ENCODE measurements around the gene PTPRM. TPM values are rescaled to one million over a fixed set of nuclear protein-coding genes. Genes with fewer than 3 reads are reported as not detected.

PTPRM gene
- total RNA-seq, 1 donor: 84.7 TPM

DNA sequence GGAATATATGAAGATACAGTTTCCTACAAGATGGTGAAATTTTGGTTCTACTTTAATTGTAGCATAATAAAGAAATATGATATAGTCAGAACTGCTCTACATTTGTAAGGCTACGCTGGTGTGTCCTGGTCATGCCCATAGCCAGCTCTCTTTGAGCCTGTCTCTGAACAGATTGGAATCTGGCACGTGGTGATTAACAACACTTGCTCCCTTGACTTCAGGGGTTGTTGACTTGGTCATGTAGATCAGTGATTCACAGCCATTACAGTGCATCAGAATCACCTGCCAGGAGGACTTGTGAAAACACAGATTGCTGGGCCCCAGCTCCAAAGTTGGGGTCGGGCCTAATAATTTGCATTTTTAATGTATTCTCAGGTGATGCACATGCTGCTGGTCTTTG lies 80.4 kb downstream of the PTPRM start:
- Histone ChIP-seq H4K20me1 (ENCODE audit: insufficient read depth, low read length) (peaks cover 2% of the 10 kb centered on the region), H3K79me2 (ENCODE audit: insufficient read depth, low read length) (peaks cover 11% of the 10 kb centered on the region), H3K4me3 (ENCODE audit: insufficient read depth, low read length) (no peak overlapping the region), H3K27ac (ENCODE audit: low read depth, low read length) (no peak overlapping the region), H3K27me3 (ENCODE audit: insufficient read depth, low read length) (no peaks in the 10 kb centered on the region), H3K4me1 (ENCODE audit: insufficient read depth, low read length) (no peaks in the 10 kb centered on the region), H3K9me3 (ENCODE audit: low read depth, low read length) (no peaks in the 10 kb centered on the region), H3K4me2 (ENCODE audit: insufficient read depth, low read length) (no peak overlapping the region), H3K36me3 (ENCODE audit: insufficient read depth, low read length) (no peaks in the 10 kb centered on the region), H2AFZ (ENCODE audit: low read length) (no peak overlapping the region)
- TF ChIP-seq, protein P1, sequence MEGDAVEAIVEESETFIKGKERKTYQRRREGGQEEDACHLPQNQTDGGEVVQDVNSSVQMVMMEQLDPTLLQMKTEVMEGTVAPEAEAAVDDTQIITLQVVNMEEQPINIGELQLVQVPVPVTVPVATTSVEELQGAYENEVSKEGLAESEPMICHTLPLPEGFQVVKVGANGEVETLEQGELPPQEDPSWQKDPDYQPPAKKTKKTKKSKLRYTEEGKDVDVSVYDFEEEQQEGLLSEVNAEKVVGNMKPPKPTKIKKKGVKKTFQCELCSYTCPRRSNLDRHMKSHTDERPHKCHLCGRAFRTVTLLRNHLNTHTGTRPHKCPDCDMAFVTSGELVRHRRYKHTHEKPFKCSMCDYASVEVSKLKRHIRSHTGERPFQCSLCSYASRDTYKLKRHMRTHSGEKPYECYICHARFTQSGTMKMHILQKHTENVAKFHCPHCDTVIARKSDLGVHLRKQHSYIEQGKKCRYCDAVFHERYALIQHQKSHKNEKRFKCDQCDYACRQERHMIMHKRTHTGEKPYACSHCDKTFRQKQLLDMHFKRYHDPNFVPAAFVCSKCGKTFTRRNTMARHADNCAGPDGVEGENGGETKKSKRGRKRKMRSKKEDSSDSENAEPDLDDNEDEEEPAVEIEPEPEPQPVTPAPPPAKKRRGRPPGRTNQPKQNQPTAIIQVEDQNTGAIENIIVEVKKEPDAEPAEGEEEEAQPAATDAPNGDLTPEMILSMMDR (IDR thresholded peaks at IDR 0.05; ENCODE audit: extremely low read depth, low read depth, low read length): no peak
- DNase-seq (ENCODE audit: insufficient read length, low spot score, missing footprints): no peak

DNA sequence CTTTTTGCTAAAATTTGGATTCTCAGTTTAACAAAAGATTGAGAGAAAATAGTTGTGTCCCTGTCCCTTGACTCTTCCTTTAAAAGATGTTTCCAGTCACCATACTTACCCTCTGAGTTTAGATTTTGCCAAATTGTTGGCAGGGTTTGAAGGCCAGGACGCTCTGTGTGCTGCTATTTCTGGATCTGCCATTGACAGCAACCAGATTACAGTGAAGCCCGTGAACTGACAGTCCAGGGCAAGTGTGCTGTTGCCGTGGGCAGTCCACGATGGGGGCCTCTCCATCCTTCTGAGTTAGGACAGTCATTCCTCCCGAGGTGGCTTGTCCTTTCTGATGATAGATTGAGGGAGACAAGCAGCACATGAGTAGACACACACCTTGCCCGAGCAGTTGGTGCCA lies 89.9 kb downstream of the PTPRM start:
- H2AFZ ChIP-seq (ENCODE audit: low read length): no peak overlapping the region
- H3K4me1 ChIP-seq (ENCODE audit: insufficient read depth, low read length): no peaks in the 10 kb centered on the region
- H3K36me3 ChIP-seq (ENCODE audit: insufficient read depth, low read length): no peaks in the 10 kb centered on the region
- H3K4me3 ChIP-seq (ENCODE audit: insufficient read depth, low read length): no peak overlapping the region
- TF ChIP-seq, protein P1 (IDR thresholded peaks at IDR 0.05; ENCODE audit: extremely low read depth, low read depth, low read length): no peak
- no peak for DNase-seq (ENCODE audit: insufficient read length, low spot score, missing footprints)
- peaks cover 4% of the 10 kb centered on the region for H4K20me1 ChIP-seq (ENCODE audit: insufficient read depth, low read length)
- no peaks in the 10 kb centered on the region for H3K79me2 ChIP-seq (ENCODE audit: insufficient read depth, low read length)
- no peak overlapping the region for H3K4me2 ChIP-seq (ENCODE audit: insufficient read depth, low read length)
- no peaks in the 10 kb centered on the region for H3K27me3 ChIP-seq (ENCODE audit: insufficient read depth, low read length)
- no peak overlapping the region for H3K27ac ChIP-seq (ENCODE audit: low read depth, low read length)
- no peaks in the 10 kb centered on the region for H3K9me3 ChIP-seq (ENCODE audit: low read depth, low read length)

DNA sequence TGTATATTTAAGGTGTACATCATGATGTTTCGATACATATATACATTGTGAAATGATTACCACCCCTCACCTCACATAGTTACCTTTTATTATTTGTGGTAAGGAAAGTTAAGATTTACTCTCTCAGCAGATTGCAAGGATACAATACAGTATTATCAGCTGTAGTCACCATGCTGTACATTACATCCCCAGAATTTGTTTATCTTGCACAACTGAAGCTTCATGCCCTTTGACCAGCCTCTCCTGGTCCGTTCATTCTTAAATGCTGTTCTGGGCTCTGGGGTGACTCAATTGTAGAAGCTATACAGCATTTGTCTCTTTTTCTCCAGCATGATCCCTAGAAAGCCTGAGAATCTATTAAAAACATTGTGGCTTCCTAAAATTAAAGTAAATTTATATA lies 90.8 kb downstream of the PTPRM start:
- Histone ChIP-seq H3K4me2 (ENCODE audit: insufficient read depth, low read length) (no peak overlapping the region), H3K27me3 (ENCODE audit: insufficient read depth, low read length) (no peaks in the 10 kb centered on the region), H2AFZ (ENCODE audit: low read length) (no peak overlapping the region), H4K20me1 (ENCODE audit: insufficient read depth, low read length) (peaks cover 4% of the 10 kb centered on the region), H3K36me3 (ENCODE audit: insufficient read depth, low read length) (no peaks in the 10 kb centered on the region), H3K9me3 (ENCODE audit: low read depth, low read length) (no peaks in the 10 kb centered on the region), H3K4me3 (ENCODE audit: insufficient read depth, low read length) (no peak overlapping the region), H3K79me2 (ENCODE audit: insufficient read depth, low read length) (no peaks in the 10 kb centered on the region), H3K27ac (ENCODE audit: low read depth, low read length) (no peak overlapping the region), H3K4me1 (ENCODE audit: insufficient read depth, low read length) (no peaks in the 10 kb centered on the region)
- TF ChIP-seq, protein P1 (IDR thresholded peaks at IDR 0.05; ENCODE audit: extremely low read depth, low read depth, low read length): no peak
- no peak for DNase-seq (ENCODE audit: insufficient read length, low spot score, missing footprints)

DNA sequence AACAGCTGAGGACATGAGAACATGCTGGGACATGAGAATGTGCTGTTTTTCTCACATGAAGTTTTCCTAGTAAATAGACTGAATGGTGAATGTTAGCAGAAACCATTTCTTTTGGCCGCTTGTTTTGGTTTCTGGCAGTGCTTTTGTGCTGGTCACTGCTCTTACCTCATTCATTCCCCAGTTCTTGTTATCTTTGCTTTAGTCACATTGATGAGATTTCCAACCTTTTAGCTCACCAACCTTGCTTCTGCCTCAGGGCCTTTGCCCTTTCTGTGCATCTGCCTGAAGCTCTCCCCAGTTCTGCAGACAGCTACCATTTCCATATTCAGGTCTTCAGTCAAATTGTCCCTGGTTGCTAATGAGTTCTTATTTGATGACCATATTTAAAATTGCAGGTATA lies 91.6 kb downstream of the PTPRM start:
- H4K20me1 ChIP-seq (ENCODE audit: insufficient read depth, low read length): peaks cover 4% of the 10 kb centered on the region

More for the DNA sequence above, 91.6 kb downstream of the PTPRM start:
- Histone ChIP-seq H3K27ac (ENCODE audit: low read depth, low read length) (no peak overlapping the region), H3K36me3 (ENCODE audit: insufficient read depth, low read length) (no peaks in the 10 kb centered on the region), H3K79me2 (ENCODE audit: insufficient read depth, low read length) (no peaks in the 10 kb centered on the region), H3K4me1 (ENCODE audit: insufficient read depth, low read length) (no peaks in the 10 kb centered on the region), H3K4me3 (ENCODE audit: insufficient read depth, low read length) (no peak overlapping the region), H3K27me3 (ENCODE audit: insufficient read depth, low read length) (no peaks in the 10 kb centered on the region), H2AFZ (ENCODE audit: low read length) (no peak overlapping the region), H3K4me2 (ENCODE audit: insufficient read depth, low read length) (no peak overlapping the region), H3K9me3 (ENCODE audit: low read depth, low read length) (no peaks in the 10 kb centered on the region)
- TF ChIP-seq, protein P1 (IDR thresholded peaks at IDR 0.05; ENCODE audit: extremely low read depth, low read depth, low read length): no peak
- DNase-seq (ENCODE audit: insufficient read length, low spot score, missing footprints): no peak

All from osteoblast (primary cell).